Kidney (tissue), 14 donors: Measurements from ENCODE around the gene COL23A1. TPM values are rescaled to one million over a fixed set of nuclear protein-coding genes. Genes with fewer than 3 reads are reported as not detected.
A peak's percentile ranks its signal among the peaks of the same experiment; 100 is the strongest.

ENCODE experiments used
- DNase-seq, 5 donors: peaks; one replicate each; pipeline ENCODE4 v3.0.0-alpha.2; 2013 to 2020
- FAIRE-seq: peaks from 2 replicates; lab custom pipeline; 2012; peaks lifted over from hg19 to GRCh38; lab: Jason Lieb, UNC
- H3K27ac ChIP-seq, 2 donors: one replicate each; pipeline ENCODE4 v1.7.0; 2013; ENCODE audit warnings: low read depth in 2 of 2, low read length in 2 of 2, inconsistent platforms in 1 of 2
- H3K27me3 ChIP-seq: one replicate; pipeline ENCODE4 v1.7.1; 2013; ENCODE audit warnings: low read length, inconsistent platforms; ENCODE audit not compliant: control insufficient read depth, insufficient read depth
- H3K36me3 ChIP-seq, 3 donors: one replicate each; pipeline versions ENCODE4 v1.7.0 to v1.7.1; 2013; ENCODE audit warnings: low read length in 3 of 3, control low read depth in 1 of 3, inconsistent platforms in 1 of 3; ENCODE audit not compliant: insufficient read depth in 3 of 3, control insufficient read depth in 2 of 3
- H3K4me1 ChIP-seq, 3 donors: one replicate each; pipeline versions ENCODE4 v1.7.0 to v1.7.1; 2013; ENCODE audit warnings: low read length in 3 of 3, inconsistent platforms in 1 of 3, low read depth in 1 of 3; ENCODE audit not compliant: control insufficient read depth in 2 of 3, insufficient read depth in 2 of 3
- H3K4me3 ChIP-seq, 3 donors: one replicate each; pipeline versions ENCODE4 v1.7.0 to v1.8.1; 2013; ENCODE audit warnings: low read length in 3 of 3, control low read depth in 1 of 3, inconsistent platforms in 1 of 3
- H3K9ac ChIP-seq, 3 donors: one replicate each; pipeline versions ENCODE4 v1.7.0 to v1.7.1; 2013; ENCODE audit warnings: low read length in 3 of 3, control low read depth in 1 of 3, inconsistent platforms in 1 of 3
- H3K9me3 ChIP-seq, 3 donors: one replicate each; pipeline versions ENCODE4 v1.7.0 to v1.7.1; 2013; ENCODE audit warnings: low read length in 3 of 3, control low read depth in 1 of 3, inconsistent platforms in 1 of 3; ENCODE audit not compliant: control insufficient read depth in 2 of 3, insufficient read depth in 1 of 3
- CTCF ChIP-seq: IDR thresholded peaks from 3 replicates; pipeline ENCODE4 v1.5.1; 2012; ENCODE audit warnings: mild to moderate bottlenecking, moderate library complexity, borderline replicate concordance; ENCODE audit not compliant: insufficient read depth; ENCODE audit errors: extremely low read depth
- intact Hi-C: fragments of 100-400 bp; cut with DNase I; formaldehyde crosslinking; loops from one replicate; pipeline ENCODE4 v1.11.1; 2022
- polyA plus RNA-seq: library from polyadenylated mRNA; stranded (reverse); fragments of 350-450 nt; fragmentation: Illumina TruSeq; extraction: RNeasy Lipid Tissue Mini Kit (QIAGEN cat#74804); gene quantifications from one replicate; pipeline ENCODE4 v1.2.3, GENCODE V29; 2014; ENCODE audit warnings: low read depth, low replicate concordance; ENCODE audit not compliant: insufficient read depth
- total RNA-seq: library from RNA; stranded (reverse); fragmentation: NEBNext Ultra II Directional; extraction: Animal tissue kit (Norgen Biotek cat#: 25700); gene quantifications from one replicate; pipeline ENCODE4 v1.2.1, GENCODE V29; 2021
- donor health status: control.
- donor health status: control.
- donor health status: control.
- donor health status: control.
- donor health status: control.
- donor health status: DM: yes; HTN: yes; CAD: no.
- donor health status: Normal renal cell carcinoma (clear cell type).

COL23A1 gene
- total and polyA plus RNA-seq, 2 donors from 2014 or later: 4.1 to 8.7 TPM

DNA sequence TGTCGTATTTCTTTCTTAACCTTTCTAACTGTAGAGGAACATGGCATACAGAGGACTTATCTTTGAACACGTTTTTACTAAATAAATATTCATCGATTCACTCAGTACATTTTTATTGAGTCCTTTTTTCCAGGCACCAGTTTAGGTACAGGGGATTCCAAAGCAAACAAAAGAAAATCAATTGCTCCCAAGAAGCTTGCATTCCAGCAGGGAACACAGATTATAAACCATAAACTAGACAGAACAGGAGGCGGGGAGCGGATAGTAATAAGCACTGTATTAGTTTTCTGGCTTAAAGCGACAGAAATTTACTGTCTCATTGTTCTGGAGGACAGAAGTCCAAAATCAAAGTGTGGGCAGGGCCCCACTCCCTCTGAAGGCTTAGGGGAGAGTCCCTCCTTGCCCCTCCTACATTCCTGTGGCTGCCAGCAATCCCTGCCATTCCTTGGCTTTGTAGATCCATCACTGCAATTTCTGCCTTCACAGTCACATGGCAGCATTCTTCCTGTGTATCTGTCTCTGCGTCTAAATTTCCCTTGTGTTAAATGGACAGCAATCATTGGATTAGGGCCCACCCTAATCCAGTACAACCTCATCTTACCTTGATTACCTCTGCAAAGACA, 115.5 kb downstream of the COL23A1 start:
- no peak overlapping the region for H3K27ac ChIP-seq
- H3K9ac ChIP-seq: no peak overlapping the region
- H3K36me3 ChIP-seq: no peaks in the 10 kb centered on the region
- TF ChIP-seq CTCF: no peak
- H3K4me3 ChIP-seq: no peak overlapping the region
- intact Hi-C loops: no loop called here
- DNase-seq: peak in 1 of 5 donors; percentile 9
- H3K4me1 ChIP-seq: no peaks in the 10 kb centered on the region
- no peak for FAIRE-seq
- H3K9me3 ChIP-seq: peaks cover 0 to 8% (median 0%) of the 10 kb centered on the region in 3 donors
- no peaks in the 10 kb centered on the region for H3K27me3 ChIP-seq

DNA sequence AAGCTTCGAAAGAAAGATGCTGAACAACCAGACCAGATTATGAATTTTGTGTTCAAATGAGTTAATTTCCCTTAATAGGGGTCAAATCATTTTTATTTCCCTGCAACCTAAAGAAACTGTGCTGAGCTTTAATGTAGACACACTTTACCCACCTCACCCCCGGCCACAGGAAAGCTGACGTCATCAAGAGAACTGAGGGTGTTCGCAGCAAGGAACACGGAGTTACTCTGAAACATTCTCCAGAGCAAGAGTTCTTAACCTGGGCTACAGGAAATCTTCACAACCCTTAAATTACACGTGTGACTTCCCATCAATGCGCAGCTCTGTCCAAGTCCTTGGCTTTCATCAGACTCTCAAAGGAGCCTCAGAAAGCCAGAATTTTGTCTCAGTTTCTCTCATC, 116.3 kb downstream of the COL23A1 start:
- no peak overlapping the region for H3K4me3 ChIP-seq
- H3K9me3 ChIP-seq: peaks cover 0 to 8% (median 0%) of the 10 kb centered on the region in 3 donors
- no peaks in the 10 kb centered on the region for H3K4me1 ChIP-seq
- intact Hi-C loops: no loop called here
- no peaks in the 10 kb centered on the region for H3K27me3 ChIP-seq
- DNase-seq: peak in 1 of 5 donors; percentile 11
- H3K9ac ChIP-seq: no peak overlapping the region
- FAIRE-seq: no peak
- no peak overlapping the region for H3K27ac ChIP-seq
- TF ChIP-seq CTCF: no peak
- no peaks in the 10 kb centered on the region for H3K36me3 ChIP-seq

- FAIRE-seq: no peak
- H3K36me3 ChIP-seq: no peaks in the 10 kb centered on the region
- H3K9me3 ChIP-seq: peaks cover 0 to 8% (median 0%) of the 10 kb centered on the region in 3 donors
- H3K4me1 ChIP-seq: peaks cover 0 to 7% (median 0%) of the 10 kb centered on the region in 3 donors
- no peaks in the 10 kb centered on the region for H3K27me3 ChIP-seq
- TF ChIP-seq CTCF: no peak
- H3K27ac ChIP-seq: no peak overlapping the region
- DNase-seq: no peak
- no peak overlapping the region for H3K9ac ChIP-seq
- H3K4me3 ChIP-seq: no peak overlapping the region
- intact Hi-C loops: no loop called here
Measured at GRCh38 chr5:178472138-178472537, 118.1 kb downstream of the COL23A1 start.
